Neural progenitor cell (in vitro differentiated cells): ENCODE results near the gene RABGAP1.

Experiments
- CTCF ChIP-seq: fragments of 200-600 bp; sonication (generic); IDR thresholded peaks from 2 replicates; pipeline ENCODE4 v1.5.1; 2017; ENCODE audit warnings: antibody characterized with exemption, mild to moderate bottlenecking
- EZH2 ChIP-seq: fragments of 200-600 bp; sonication (generic); IDR thresholded peaks from 2 replicates; pipeline ENCODE4 v1.6.1; 2017; ENCODE audit warnings: antibody characterized with exemption, mild to moderate bottlenecking, moderate library complexity
- EZH2phosphoT487 ChIP-seq: fragments of 200-600 bp; sonication (generic); IDR thresholded peaks from 2 replicates; pipeline ENCODE4 v1.6.1; 2017; ENCODE audit warnings: antibody characterized with exemption

- TF ChIP-seq EZH2 (no peak), CTCF (no peak), EZH2phosphoT487 (no peak)
Measured at GRCh38 chr9:123093141-123093540, 152.3 kb downstream of the RABGAP1 start.
